SJCRH30 (cell line): Measurements from ENCODE around the gene ARID5B. TPM values are rescaled to one million over a fixed set of nuclear protein-coding genes. Genes with fewer than 3 reads are reported as not detected.
"Not testable (repeated sequence)": the region's sequence is repeated elsewhere in the genome, so short reads cannot be mapped to it uniquely, and the experiment has no call there.

Experiments used
- DNase-seq, 2 experiments: peaks; one replicate each; pipeline ENCODE4 v3.0.0-alpha.2; 2015 to 2020
- H3K27ac ChIP-seq: fragments of 250-450 bp; sonication (Bioruptor Pico); 2 replicates; pipeline ENCODE4 v1.5.1; 2020; ENCODE audit warnings: mild to moderate bottlenecking, moderate library complexity
- H3K27me3 ChIP-seq: fragments of 250-450 bp; sonication (Bioruptor Pico); 2 replicates; pipeline ENCODE4 v1.5.1; 2020; ENCODE audit warnings: mild to moderate bottlenecking, moderate library complexity
- H3K36me3 ChIP-seq: fragments of 250-450 bp; sonication (Bioruptor Pico); 2 replicates; pipeline ENCODE4 v1.5.1; 2020; ENCODE audit warnings: mild to moderate bottlenecking, moderate library complexity
- H3K4me1 ChIP-seq: fragments of 250-450 bp; sonication (Bioruptor Pico); 2 replicates; pipeline ENCODE4 v1.5.1; 2020; ENCODE audit warnings: mild to moderate bottlenecking, moderate library complexity
- H3K4me3 ChIP-seq: fragments of 250-450 bp; sonication (Bioruptor Pico); 2 replicates; pipeline ENCODE4 v1.5.1; 2020; ENCODE audit warnings: mild to moderate bottlenecking, moderate library complexity
- H3K9me3 ChIP-seq: fragments of 250-450 bp; sonication (Bioruptor Pico); replicated peaks from 2 replicates; pipeline ENCODE4 v1.5.1; 2020; ENCODE audit warnings: mild to moderate bottlenecking, moderate library complexity
- total RNA-seq: library from RNA; depleted of rRNA; stranded (reverse); fragments of >200 nt; shearing (Covaris generic); gene quantifications from 2 replicates; pipeline ENCODE4 v1.2.3, GENCODE V29; 2014

Gene ARID5B
- total RNA-seq, 1 experiment from 2014 or later: 10.3 TPM

GRCh38 chr10:62018131-62018911 lies 116.8 kb downstream of the ARID5B start:
- no peak overlapping the region for H3K4me3 ChIP-seq
- no peaks in the 10 kb centered on the region for H3K36me3 ChIP-seq
- no peaks in the 10 kb centered on the region for H3K4me1 ChIP-seq
- H3K27ac ChIP-seq: no peak overlapping the region
- H3K27me3 ChIP-seq: no peaks in the 10 kb centered on the region
- H3K9me3 ChIP-seq: no peaks in the 10 kb centered on the region
- DNase-seq: no peak

GRCh38 chr10:62019013-62019684 lies 117.7 kb downstream of the ARID5B start:
- no peaks in the 10 kb centered on the region for H3K4me1 ChIP-seq
- no peak overlapping the region for H3K27ac ChIP-seq
- no peak for DNase-seq
- H3K4me3 ChIP-seq: no peak overlapping the region
- H3K36me3 ChIP-seq: no peaks in the 10 kb centered on the region
- H3K9me3 ChIP-seq: no peaks in the 10 kb centered on the region
- H3K27me3 ChIP-seq: no peaks in the 10 kb centered on the region

GRCh38 chr10:62019685-62020359 lies 118.3 kb downstream of the ARID5B start:
- no peak for DNase-seq
- Histone ChIP-seq H3K4me1 (no peaks in the 10 kb centered on the region), H3K27ac (no peak overlapping the region), H3K27me3 (no peaks in the 10 kb centered on the region), H3K9me3 (no peaks in the 10 kb centered on the region), H3K36me3 (no peaks in the 10 kb centered on the region), H3K4me3 (no peak overlapping the region)

GRCh38 chr10:62021128-62021665 lies 119.7 kb downstream of the ARID5B start:
- H3K9me3 ChIP-seq: no peaks in the 10 kb centered on the region
- no peak overlapping the region for H3K4me3 ChIP-seq
- H3K4me1 ChIP-seq: no peaks in the 10 kb centered on the region
- H3K27ac ChIP-seq: no peak overlapping the region
- no peaks in the 10 kb centered on the region for H3K27me3 ChIP-seq
- H3K36me3 ChIP-seq: no peaks in the 10 kb centered on the region
- no peak for DNase-seq

GRCh38 chr10:62021978-62022802 lies 120.7 kb downstream of the ARID5B start:
- Histone ChIP-seq H3K4me1 (no peaks in the 10 kb centered on the region), H3K9me3 (no peaks in the 10 kb centered on the region), H3K27ac (no peak overlapping the region), H3K36me3 (no peaks in the 10 kb centered on the region), H3K27me3 (no peaks in the 10 kb centered on the region), H3K4me3 (no peak overlapping the region)
- no peak for DNase-seq

GRCh38 chr10:62022830-62023229 lies 121.3 kb downstream of the ARID5B start:
- Histone ChIP-seq H3K27me3 (no peaks in the 10 kb centered on the region), H3K4me1 (no peaks in the 10 kb centered on the region), H3K9me3 (no peaks in the 10 kb centered on the region), H3K27ac (no peak overlapping the region), H3K4me3 (no peak overlapping the region), H3K36me3 (no peaks in the 10 kb centered on the region)
- no peak for DNase-seq

- no peaks in the 10 kb centered on the region for H3K27me3 ChIP-seq
- H3K9me3 ChIP-seq: no peaks in the 10 kb centered on the region
- no peak for DNase-seq
- no peaks in the 10 kb centered on the region for H3K36me3 ChIP-seq
- H3K4me1 ChIP-seq: no peaks in the 10 kb centered on the region
- no peak overlapping the region for H3K27ac ChIP-seq
- H3K4me3 ChIP-seq: no peak overlapping the region
Observed at GRCh38 chr10:62023329-62023728, 121.8 kb downstream of the ARID5B start.

- Histone ChIP-seq H3K27ac (no peak overlapping the region), H3K4me1 (no peaks in the 10 kb centered on the region), H3K27me3 (no peaks in the 10 kb centered on the region), H3K9me3 (no peaks in the 10 kb centered on the region), H3K36me3 (no peaks in the 10 kb centered on the region), H3K4me3 (no peak overlapping the region)
- no peak for DNase-seq
Observed at GRCh38 chr10:62024026-62024701, 122.7 kb downstream of the ARID5B start.

- Histone ChIP-seq H3K36me3 (no peaks in the 10 kb centered on the region), H3K9me3 (no peaks in the 10 kb centered on the region), H3K27me3 (no peaks in the 10 kb centered on the region), H3K4me1 (no peaks in the 10 kb centered on the region), H3K4me3 (no peak overlapping the region), H3K27ac (no peak overlapping the region)
- DNase-seq: no peak
Observed at GRCh38 chr10:62025134-62025794, 123.8 kb downstream of the ARID5B start.

GRCh38 chr10:62025901-62026879 lies 124.7 kb downstream of the ARID5B start:
- Histone ChIP-seq H3K27me3 (no peaks in the 10 kb centered on the region), H3K27ac (no peak overlapping the region), H3K9me3 (no peaks in the 10 kb centered on the region), H3K36me3 (no peaks in the 10 kb centered on the region), H3K4me3 (no peak overlapping the region), H3K4me1 (no peaks in the 10 kb centered on the region)
- DNase-seq: no peak

- no peaks in the 10 kb centered on the region for H3K27me3 ChIP-seq
- no peaks in the 10 kb centered on the region for H3K36me3 ChIP-seq
- H3K4me3 ChIP-seq: no peak overlapping the region
- DNase-seq: no peak
- no peaks in the 10 kb centered on the region for H3K9me3 ChIP-seq
- no peaks in the 10 kb centered on the region for H3K4me1 ChIP-seq
- no peak overlapping the region for H3K27ac ChIP-seq
Observed at GRCh38 chr10:62027841-62028501, 126.5 kb downstream of the ARID5B start.

GRCh38 chr10:62028502-62028842 lies 127.0 kb downstream of the ARID5B start:
- H3K27me3 ChIP-seq, H3K36me3 ChIP-seq, H3K9me3 ChIP-seq, H3K4me3 ChIP-seq, DNase-seq, H3K27ac ChIP-seq, H3K4me1 ChIP-seq: not testable (repeated sequence)
